T-helper 9 cell (primary cell): ENCODE results near the gene CNTNAP2.
"Not testable (repeated sequence)": the region's sequence is repeated elsewhere in the genome, so short reads cannot be mapped to it uniquely, and the experiment has no call there.

Experiments
- DNase-seq: peaks from one replicate; pipeline ENCODE4 v3.0.0-alpha.2; 2020

Gene CNTNAP2

GRCh38 chr7:147595042-147595441 is 1478.4 kb downstream of the CNTNAP2 start:
- no peak for DNase-seq

- DNase-seq, result not testable (repeated sequence)
Measured at GRCh38 chr7:147598687-147599086, 1482.1 kb downstream of the CNTNAP2 start.

GRCh38 chr7:147605323-147605722 is 1488.7 kb downstream of the CNTNAP2 start:
- no peak for DNase-seq

GRCh38 chr7:147607157-147607800 is 1490.7 kb downstream of the CNTNAP2 start:
- DNase-seq, result no peak

GRCh38 chr7:147611431-147611830 is 1494.8 kb downstream of the CNTNAP2 start:
- no peak for DNase-seq

GRCh38 chr7:147635288-147635687 is 1518.7 kb downstream of the CNTNAP2 start:
- no peak for DNase-seq

GRCh38 chr7:147636553-147636952 is 1520.0 kb downstream of the CNTNAP2 start:
- no peak for DNase-seq

GRCh38 chr7:147638566-147638965 is 1522.0 kb downstream of the CNTNAP2 start:
- DNase-seq, result no peak

GRCh38 chr7:147639037-147639436 is 1522.4 kb downstream of the CNTNAP2 start:
- no peak for DNase-seq

GRCh38 chr7:147639751-147640150 is 1523.2 kb downstream of the CNTNAP2 start:
- no peak for DNase-seq

- DNase-seq, result no peak
Measured at GRCh38 chr7:147640821-147641220, 1524.2 kb downstream of the CNTNAP2 start.

- no peak for DNase-seq
Measured at GRCh38 chr7:147646568-147646967, 1530.0 kb downstream of the CNTNAP2 start.

GRCh38 chr7:147650991-147651390 is 1534.4 kb downstream of the CNTNAP2 start:
- no peak for DNase-seq

GRCh38 chr7:147651601-147652000 is 1535.0 kb downstream of the CNTNAP2 start:
- no peak for DNase-seq

GRCh38 chr7:147653456-147653855 is 1536.9 kb downstream of the CNTNAP2 start:
- no peak for DNase-seq

- DNase-seq, result no peak
Measured at GRCh38 chr7:147658392-147658967, 1541.9 kb downstream of the CNTNAP2 start.

- DNase-seq, result no peak
Measured at GRCh38 chr7:147659036-147659995, 1542.7 kb downstream of the CNTNAP2 start.

- DNase-seq, result no peak
Measured at GRCh38 chr7:147664541-147664940, 1547.9 kb downstream of the CNTNAP2 start.

- no peak for DNase-seq
Measured at GRCh38 chr7:147670759-147671158, 1554.2 kb downstream of the CNTNAP2 start.

GRCh38 chr7:147674705-147675104 is 1558.1 kb downstream of the CNTNAP2 start:
- no peak for DNase-seq

GRCh38 chr7:147678943-147679342 is 1562.3 kb downstream of the CNTNAP2 start:
- DNase-seq, result no peak

GRCh38 chr7:147681530-147681929 is 1564.9 kb downstream of the CNTNAP2 start:
- no peak for DNase-seq

- DNase-seq, result no peak
Measured at GRCh38 chr7:147700702-147701101, 1584.1 kb downstream of the CNTNAP2 start.

GRCh38 chr7:147707926-147708325 is 1591.3 kb downstream of the CNTNAP2 start:
- no peak for DNase-seq
